HG02798 (cell line): ENCODE measurements around the gene SPDYE2.
"Not testable (repeated sequence)": the region's sequence is repeated elsewhere in the genome, so short reads cannot be mapped to it uniquely, and the experiment has no call there.

ENCODE experiments used
- ATAC-seq: cut with Tn5 transposase; IDR thresholded peaks from one replicate; pipeline ENCODE4 v1.9.1; 2021; ENCODE audit warnings: mild to moderate bottlenecking; ENCODE audit not compliant: unreplicated experiment, poor library complexity

SPDYE2 gene

GRCh38 chr7:102596036-102596435 lies 45.0 kb downstream of the SPDYE2 start:
- not testable (repeated sequence) for ATAC-seq

- not testable (repeated sequence) for ATAC-seq
Measured at GRCh38 chr7:102599699-102600098, 48.7 kb downstream of the SPDYE2 start.

- not testable (repeated sequence) for ATAC-seq
Measured at GRCh38 chr7:102602317-102602716, 51.3 kb downstream of the SPDYE2 start.

GRCh38 chr7:102604431-102605145 lies 53.6 kb downstream of the SPDYE2 start:
- not testable (repeated sequence) for ATAC-seq

GRCh38 chr7:102606848-102607247 lies 55.8 kb downstream of the SPDYE2 start:
- not testable (repeated sequence) for ATAC-seq

GRCh38 chr7:102609734-102610133 lies 58.7 kb downstream of the SPDYE2 start:
- not testable (repeated sequence) for ATAC-seq

GRCh38 chr7:102610441-102610840 lies 59.4 kb downstream of the SPDYE2 start:
- not testable (repeated sequence) for ATAC-seq

GRCh38 chr7:102611013-102611674 lies 60.1 kb downstream of the SPDYE2 start:
- peak; percentile 44 for ATAC-seq

GRCh38 chr7:102611675-102612325 lies 60.8 kb downstream of the SPDYE2 start:
- not testable (repeated sequence) for ATAC-seq
